ENCODE data around the gene C20orf96.
"Not testable (repeated sequence)": the region's sequence is repeated elsewhere in the genome, so short reads cannot be mapped to it uniquely, and the experiment has no call there.

C20orf96 gene

GRCh38 chr20:242905-243304 is 47.6 kb downstream of the C20orf96 start:
- no peak for TF ChIP-seq CTCF (IDR thresholded peaks at IDR 0.05; ENCODE audit: low read depth, low read length, missing control alignments)
- no peak overlapping the region for H3K4me3 ChIP-seq (replicated peaks; ENCODE audit: low read depth, low read length)
- no peak for DNase-seq (ENCODE audit: extremely low read depth, low read depth)

- no peak for DNase-seq (ENCODE audit: extremely low read depth, low read depth)
- no peak overlapping the region for H3K4me3 ChIP-seq (replicated peaks; ENCODE audit: low read depth, low read length)
- no peak for TF ChIP-seq CTCF (IDR thresholded peaks at IDR 0.05; ENCODE audit: low read depth, low read length, missing control alignments)
Measured at GRCh38 chr20:237929-238328, 52.6 kb downstream of the C20orf96 start.

GRCh38 chr20:237489-237888 is 53.1 kb downstream of the C20orf96 start:
- no peak for TF ChIP-seq CTCF (IDR thresholded peaks at IDR 0.05; ENCODE audit: low read depth, low read length, missing control alignments)
- no peak for DNase-seq (ENCODE audit: extremely low read depth, low read depth)
- no peak overlapping the region for H3K4me3 ChIP-seq (replicated peaks; ENCODE audit: low read depth, low read length)

DNA sequence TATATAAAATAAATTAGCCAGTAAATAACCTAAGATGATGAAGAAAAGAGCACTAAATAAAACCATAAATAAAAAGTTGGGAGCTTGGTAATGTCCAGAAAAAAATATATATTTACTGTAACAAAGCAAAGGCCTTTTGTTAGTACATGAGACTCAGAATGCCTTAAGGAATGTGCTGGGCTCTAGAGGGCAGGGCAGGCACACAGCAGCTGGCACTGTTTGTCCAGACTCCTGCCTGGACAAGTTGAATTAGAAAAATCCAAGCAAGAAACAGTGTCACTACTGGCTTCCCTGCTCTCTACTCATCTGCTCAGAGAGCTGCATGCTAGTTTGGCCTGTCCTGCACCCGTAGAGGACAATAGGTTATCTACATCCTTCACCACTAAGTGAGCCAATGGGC is 54.7 kb downstream of the C20orf96 start:
- no peak for DNase-seq (ENCODE audit: extremely low read depth, low read depth)
- TF ChIP-seq CTCF (IDR thresholded peaks at IDR 0.05; ENCODE audit: low read depth, low read length, missing control alignments) = peak; percentile 16
- no peak overlapping the region for H3K4me3 ChIP-seq (replicated peaks; ENCODE audit: low read depth, low read length)

- no peak overlapping the region for H3K4me3 ChIP-seq (replicated peaks; ENCODE audit: low read depth, low read length)
- no peak for TF ChIP-seq CTCF (IDR thresholded peaks at IDR 0.05; ENCODE audit: low read depth, low read length, missing control alignments)
- DNase-seq (ENCODE audit: extremely low read depth, low read depth) = no peak
Measured at GRCh38 chr20:227439-228105, 63.0 kb downstream of the C20orf96 start.

GRCh38 chr20:226958-227357 is 63.6 kb downstream of the C20orf96 start, which contains the start of gene DEFB129:
DEFB129 (plus strand) TSS chr20:227258; CDS start chr20:227289, 31 bp downstream.
- DNase-seq (ENCODE audit: extremely low read depth, low read depth) = no peak
- no peak for TF ChIP-seq CTCF (IDR thresholded peaks at IDR 0.05; ENCODE audit: low read depth, low read length, missing control alignments)

GRCh38 chr20:225879-226278 is 64.7 kb downstream of the C20orf96 start:
- H3K4me3 ChIP-seq (replicated peaks; ENCODE audit: low read depth, low read length); DNase-seq (ENCODE audit: extremely low read depth, low read depth): not testable (repeated sequence)

More at GRCh38 chr20:226958-227357, 63.6 kb downstream of the C20orf96 start, which contains the start of gene DEFB129:
- no peak within 1 kb of the TSS for H3K4me3 ChIP-seq (replicated peaks; ENCODE audit: low read depth, low read length)
